K562 treated with DMSO at 1 percent for 48 hours (cell line): ENCODE data around the gene TTPAL. TPM values are rescaled to one million over a fixed set of nuclear protein-coding genes. Genes with fewer than 3 reads are reported as not detected.

Source experiments
- total RNA-seq: library from RNA; unstranded; fragments of 300-600 nt; gene quantifications from 2 replicates; pipeline ENCODE4 v1.2.3, GENCODE V29; 2022; ENCODE audit warnings: low replicate concordance; ENCODE audit errors: extremely low read depth

The TTPAL gene, protein sequence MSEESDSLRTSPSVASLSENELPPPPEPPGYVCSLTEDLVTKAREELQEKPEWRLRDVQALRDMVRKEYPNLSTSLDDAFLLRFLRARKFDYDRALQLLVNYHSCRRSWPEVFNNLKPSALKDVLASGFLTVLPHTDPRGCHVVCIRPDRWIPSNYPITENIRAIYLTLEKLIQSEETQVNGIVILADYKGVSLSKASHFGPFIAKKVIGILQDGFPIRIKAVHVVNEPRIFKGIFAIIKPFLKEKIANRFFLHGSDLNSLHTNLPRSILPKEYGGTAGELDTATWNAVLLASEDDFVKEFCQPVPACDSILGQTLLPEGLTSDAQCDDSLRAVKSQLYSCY
- not detected in 2 replicates for total RNA-seq

DNA sequence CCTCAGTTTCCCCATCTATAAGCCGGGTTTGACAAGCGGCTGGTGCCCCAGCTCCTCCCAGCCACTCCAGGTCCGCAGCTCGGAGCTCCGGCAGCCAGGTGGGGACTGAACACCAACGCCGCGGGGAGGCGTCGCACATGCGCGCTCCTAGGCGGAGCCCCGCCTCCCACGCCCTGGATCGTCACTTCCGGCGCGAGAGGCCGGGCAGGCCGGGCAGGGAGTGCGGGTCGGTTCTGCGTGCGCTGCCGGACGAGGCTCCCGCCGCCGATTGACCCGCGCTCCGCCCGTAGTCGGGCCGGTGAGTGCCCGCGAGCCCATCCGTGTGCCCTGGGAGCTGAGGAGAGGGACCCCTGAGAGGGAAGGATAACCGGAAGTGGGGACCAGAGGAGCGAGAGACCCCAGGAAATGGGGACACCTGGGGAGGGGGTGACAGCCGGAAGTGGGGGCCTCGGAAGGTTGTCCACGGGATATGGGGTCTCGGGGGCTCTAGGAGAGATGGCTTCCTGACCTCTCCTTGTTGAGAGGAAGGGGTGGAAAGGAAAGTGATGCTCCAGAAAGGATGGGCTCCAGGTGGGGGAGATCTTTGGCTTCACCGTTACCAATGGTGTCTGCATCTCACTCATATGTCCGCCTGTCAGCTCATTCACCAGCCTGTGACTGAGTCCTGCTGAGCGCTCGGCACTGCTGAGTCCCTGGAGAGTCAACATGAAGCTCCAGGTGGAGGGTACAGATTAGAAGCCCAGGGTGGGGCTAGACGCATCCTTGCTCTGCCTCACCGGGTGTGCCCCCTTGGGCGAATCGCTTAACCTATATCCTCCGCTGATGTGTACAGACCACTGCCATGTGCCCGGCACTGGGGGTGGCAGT is at the start of gene TTPAL:
Gene TTPAL, plus strand, starts transcription at position 181 of the 867 bp plus-strand sequence. CDS start 4,126 bp downstream, outside the sequence.

DNA sequence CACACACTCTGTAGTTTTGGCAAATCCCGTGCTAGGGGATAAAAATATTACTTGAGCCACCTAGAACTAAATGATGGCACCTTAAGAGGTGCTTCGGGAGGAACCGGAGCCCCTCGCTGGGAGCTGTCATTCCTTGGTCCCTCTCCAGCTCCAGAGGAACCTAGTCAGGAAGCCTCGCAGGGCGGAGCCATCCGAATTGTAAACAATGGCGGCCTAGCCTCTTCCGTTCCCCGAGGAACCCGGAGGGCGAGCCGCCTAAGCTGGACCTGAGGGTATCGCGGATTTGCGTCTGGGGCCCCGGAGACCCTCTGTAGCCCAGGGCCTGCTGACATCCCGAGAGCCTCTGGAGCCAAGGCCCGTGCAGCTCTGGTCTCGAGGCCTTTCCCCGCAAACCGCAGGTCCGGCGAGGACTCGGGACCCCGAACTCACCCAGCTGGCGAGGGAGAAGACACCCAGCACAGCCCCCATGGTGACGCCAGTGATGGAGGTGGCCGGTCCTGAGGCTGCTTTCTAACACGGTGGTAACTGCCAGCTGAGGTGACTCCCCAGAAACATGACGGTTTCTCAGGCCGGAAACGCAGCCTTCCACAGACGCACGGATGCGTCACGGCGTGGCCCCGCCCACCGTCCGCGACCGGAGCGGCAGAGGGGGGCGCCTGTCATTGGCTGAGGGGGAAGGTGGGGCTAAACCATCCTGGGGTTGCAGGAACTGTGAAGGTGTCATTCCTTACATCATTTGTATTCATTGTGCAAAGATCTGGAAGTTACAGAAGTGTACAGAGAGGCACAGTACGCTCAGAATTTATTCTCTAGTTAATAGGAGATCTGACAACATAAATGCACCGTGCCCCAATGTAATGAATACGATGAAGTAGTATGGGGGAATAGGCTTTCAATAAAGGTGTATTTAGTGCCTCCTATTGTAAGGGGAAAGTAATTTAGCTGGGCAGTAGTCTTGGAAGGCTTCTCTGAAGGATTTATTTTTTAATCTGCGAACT is 46.1 kb downstream of the TTPAL start, which contains the start of gene SERINC3:
Gene SERINC3, minus strand, starts transcription at position 587 of the 998 bp plus-strand sequence. Its CDS starts 119 bp downstream, at position 468.

Other genes with a start within 250 kb of the TTPAL start
- not detected in 2 replicates for gene GDAP1L1, start 228.6 kb upstream of the TTPAL start, total RNA-seq
- not detected in 2 replicates for gene FITM2, start 164.7 kb upstream of the TTPAL start, total RNA-seq
- not detected in 2 replicates for gene R3HDML, start 138.8 kb upstream of the TTPAL start, total RNA-seq
- not detected in 2 replicates for gene HNF4A, start 120.2 kb upstream of the TTPAL start, total RNA-seq
- gene SERINC3, start 46.2 kb downstream of the TTPAL start, total RNA-seq: not detected in 2 replicates
- not detected in 2 replicates for gene PKIG, start 106.7 kb downstream of the TTPAL start, total RNA-seq
- not detected in 2 replicates for gene ADA, start 175.8 kb downstream of the TTPAL start, total RNA-seq
- gene CCN5, start 239.5 kb downstream of the TTPAL start, total RNA-seq: not detected in 2 replicates